Stimulated activated CD4-positive, alpha-beta T cell treated with anti-CD3 and anti-CD28 coated beads, Interleukin-4, amount 100 ng/mL, for 48 hours (primary cell): Measurements from ENCODE around the gene FAM161A.
"Not testable (repeated sequence)": the region's sequence is repeated elsewhere in the genome, so short reads cannot be mapped to it uniquely, and the experiment has no call there.

Source experiments
- DNase-seq, 2 donors: peaks; one replicate each; pipeline ENCODE4 v3.0.0-alpha.2; 2020; ENCODE audit warnings: low read depth in 2 of 2

Gene FAM161A

DNA sequence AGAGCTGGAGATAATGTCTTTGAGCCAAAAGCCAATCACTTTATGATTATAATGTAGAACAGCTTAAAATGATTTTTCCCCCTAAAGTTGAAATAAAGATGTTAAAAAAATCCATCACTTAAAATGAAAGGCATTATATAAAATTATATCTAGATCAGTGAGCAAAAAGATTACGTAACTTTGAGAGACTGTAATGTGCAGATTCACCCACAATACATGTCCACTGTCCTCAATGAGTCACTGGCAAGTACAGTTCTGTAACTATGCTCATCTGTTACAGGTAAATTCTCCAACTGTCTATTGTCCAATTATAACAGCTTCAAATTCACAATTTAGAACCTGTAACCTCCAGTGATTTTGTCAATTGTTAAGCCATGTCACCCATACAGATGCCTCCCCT is 19.0 kb downstream of the FAM161A start:
- DNase-seq = no peak

DNA sequence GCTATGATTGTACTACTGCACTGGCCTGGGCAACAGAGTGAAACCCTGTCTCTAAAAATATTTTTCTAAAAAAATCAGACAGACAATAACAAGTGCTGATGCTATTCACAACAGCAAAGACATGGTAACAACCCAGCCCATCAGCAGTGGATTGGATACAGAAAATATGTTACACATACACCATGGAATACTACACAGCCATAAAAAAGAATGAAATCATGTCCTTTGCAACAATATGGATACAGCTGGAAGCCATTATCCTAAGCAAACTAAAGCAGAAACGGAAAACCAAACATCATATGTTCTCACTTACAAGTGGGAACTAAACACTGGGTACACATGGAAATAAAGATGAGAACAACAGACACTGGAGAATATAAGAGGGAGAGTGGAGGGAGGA is 19.9 kb downstream of the FAM161A start:
- no peak for DNase-seq

DNA sequence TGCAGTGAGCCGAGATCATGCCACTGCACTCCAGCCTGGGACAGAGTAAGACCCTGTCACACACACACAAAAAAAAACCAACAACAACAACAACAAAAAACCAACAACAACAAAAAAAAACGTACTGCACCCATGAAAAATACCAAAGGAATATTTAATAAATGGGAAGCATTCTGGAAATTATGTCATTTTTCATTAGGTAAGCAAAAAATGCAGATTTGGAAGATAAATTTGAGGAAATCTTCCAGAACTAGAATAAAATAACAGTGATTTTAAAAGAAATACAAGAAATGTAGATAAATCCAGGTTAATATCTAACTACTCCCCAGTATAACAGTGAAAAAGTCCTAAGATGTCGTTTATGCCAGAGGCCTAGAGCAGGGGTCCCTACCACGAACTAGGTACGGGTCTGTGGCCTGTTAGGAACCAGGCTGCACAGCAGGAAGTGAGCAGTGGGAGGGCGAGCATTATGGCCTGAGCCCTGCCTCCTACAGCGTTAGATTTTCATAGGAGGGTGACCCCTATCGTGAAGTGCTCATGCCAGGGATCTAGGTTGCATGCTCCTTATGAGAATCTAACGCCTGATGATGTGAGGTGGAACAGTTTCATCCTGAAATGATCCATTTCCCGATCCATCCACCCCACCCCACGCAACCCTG is 21.5 kb downstream of the FAM161A start:
- DNase-seq = no peak

DNA sequence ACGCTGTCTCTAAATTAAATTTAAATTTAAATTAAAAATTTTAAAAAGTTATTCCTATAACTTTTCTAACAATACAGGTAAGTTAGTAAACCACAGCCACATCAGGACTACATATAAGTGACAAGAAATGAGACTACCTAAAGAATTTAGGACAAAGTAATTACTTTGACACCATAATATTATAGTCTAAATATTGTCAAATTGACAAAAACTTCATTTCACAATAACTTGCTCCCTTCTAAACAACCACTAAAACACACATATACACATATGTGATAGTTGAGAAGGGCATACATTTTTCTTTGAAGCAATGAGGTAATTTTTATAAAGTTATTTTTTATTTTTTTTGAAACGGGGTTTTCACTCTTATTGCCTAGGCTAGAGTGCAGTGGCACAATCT is 31.6 kb downstream of the FAM161A start:
- no peak for DNase-seq

DNA sequence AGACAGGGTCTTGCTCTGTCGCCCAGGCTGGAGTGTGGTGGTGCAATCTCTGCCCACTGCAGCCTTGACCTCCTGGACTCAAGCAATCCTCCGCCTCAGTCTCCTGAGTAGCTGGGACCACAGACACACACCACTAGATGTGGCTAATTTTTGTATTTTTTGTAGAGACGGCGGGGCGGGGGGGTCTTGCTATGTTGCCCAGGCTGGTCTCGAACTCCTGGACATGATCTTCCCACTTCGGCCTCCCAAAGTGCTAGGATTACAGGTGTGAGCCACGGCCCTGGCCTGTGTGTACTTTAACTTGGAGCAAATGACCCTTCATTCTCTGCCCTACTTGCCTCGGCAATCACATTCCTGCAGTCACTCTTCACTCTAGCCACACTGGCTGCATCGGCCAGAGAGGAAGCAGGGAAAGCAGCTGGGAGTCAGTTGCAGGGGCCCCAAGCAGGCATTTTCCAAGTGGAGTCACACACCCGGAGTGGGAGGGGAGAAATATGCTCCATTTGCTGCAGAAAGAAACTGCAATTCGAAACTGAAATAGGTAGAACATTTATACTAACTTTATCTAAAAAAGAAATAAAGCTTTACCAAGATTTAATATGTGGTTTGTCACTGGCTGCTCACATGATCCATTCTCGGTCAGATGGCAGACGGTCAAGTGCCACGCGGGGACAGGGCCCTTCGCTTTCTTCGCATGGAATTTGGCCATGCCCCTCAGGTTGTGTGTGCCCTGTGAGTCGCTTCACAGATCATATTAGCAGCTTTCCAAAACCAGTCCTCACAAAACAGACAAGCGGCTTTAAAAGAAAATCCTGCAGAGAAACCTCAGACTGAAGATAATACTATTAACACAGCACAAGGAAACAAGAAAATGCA is 37.1 kb downstream of the FAM161A start:
- DNase-seq = no peak

DNA sequence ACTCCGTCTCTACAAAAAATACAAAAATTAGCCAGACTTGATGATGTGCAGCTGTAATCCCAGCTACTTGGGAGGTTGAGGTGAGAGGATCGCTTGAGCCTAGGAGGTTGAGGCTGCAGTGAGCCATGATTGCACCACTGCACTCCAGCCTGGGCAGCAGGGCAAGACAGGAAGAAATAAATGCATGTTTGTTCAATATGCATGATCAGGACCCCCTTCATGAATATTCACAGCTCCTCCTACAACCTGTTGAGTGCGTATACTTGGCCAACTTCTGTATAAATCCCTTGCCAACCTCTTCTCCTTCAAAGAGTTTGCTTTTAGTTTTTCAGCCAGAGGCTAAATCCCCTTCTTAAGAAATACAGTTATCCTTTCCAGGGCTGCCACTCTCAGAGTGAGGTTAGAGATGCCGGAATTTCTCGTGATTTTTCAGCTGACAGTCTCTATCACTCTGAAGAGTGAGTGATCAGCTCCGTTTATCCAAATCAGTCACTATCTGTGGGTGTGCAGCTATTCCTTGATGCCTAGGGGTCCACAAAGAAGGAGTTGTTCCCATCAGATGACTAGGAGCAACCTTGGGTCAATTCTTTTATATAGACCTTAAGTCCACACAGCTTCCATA is 39.2 kb downstream of the FAM161A start:
- no peak for DNase-seq

DNA sequence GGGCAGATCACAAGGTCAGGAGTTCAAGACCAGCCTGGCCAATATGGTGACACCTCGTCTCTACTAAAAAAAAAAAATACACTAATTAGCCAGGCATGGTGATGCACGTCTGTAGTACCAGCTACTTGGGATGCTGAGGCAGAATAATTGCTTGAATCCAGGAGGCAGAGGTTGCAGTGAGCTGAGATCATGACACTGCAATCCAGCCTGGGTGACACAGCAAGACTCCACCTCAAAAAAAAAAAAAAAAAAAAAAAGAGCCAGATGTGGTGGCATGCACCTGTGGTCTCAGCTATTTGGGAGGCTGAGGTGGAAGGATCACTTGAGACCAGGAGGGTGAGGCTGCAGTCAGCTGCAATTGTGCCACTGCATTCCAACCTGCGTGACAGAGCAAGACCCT is 40.5 kb downstream of the FAM161A start:
- not testable (repeated sequence) for DNase-seq

DNA sequence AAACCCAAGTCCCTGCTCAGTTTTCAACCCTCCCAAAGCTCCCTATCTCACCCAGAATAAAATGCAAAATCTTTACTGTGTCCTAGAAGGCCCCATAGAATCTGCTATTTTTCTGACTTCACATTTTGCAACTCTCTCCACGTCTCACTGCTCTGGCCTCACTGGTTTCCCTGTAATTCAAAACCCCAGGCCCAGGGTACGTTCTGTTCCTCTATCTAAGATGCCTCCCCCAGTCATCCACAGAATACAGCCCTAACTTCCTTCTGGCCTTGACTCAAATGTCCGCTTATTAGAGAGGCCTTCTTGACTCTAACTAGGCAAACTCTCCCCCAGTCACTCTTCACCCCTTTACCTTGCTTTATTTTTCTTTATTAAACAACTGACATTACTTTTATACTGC is 42.0 kb downstream of the FAM161A start:
- DNase-seq = no peak

DNA sequence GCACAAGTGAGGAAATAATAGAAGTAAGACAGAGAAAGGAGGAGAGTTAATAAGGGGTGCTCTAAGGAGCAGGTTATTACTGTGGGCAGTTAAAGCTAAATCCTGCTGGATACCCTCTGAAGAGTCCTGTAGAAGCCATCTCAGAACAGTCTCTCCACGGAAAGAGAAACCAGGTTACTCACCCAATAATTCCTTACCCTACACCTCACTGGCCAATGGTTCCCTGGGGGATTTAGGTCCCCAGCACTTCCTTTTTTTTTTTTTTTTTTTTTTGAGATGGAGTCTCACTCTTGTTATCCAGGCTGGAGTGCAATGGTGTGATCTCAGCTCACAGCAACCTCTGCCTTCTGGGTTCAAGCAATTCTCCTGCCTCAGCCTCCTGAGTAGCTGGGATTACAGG is 43.7 kb downstream of the FAM161A start:
- DNase-seq = not testable (repeated sequence)

DNA sequence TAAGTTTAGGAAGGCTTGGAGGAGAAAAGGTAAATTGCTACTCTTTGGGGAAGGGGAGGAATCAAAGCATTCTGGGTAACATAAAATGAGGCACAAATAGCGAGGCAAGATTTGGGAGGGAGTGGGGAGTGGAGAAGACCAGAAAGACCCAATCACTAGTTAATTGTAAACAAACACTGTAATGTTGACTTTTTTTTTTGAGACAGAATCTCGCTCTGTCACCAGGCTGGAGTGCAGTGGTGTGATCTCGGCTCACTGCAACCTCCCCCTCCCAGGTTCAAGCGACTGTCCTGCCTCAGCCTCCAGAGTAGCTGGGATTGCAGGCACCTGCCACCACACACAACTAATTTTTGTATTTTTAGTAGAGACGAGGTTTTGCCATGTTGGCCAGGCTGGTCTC is 45.2 kb downstream of the FAM161A start:
- DNase-seq = not testable (repeated sequence)

DNA sequence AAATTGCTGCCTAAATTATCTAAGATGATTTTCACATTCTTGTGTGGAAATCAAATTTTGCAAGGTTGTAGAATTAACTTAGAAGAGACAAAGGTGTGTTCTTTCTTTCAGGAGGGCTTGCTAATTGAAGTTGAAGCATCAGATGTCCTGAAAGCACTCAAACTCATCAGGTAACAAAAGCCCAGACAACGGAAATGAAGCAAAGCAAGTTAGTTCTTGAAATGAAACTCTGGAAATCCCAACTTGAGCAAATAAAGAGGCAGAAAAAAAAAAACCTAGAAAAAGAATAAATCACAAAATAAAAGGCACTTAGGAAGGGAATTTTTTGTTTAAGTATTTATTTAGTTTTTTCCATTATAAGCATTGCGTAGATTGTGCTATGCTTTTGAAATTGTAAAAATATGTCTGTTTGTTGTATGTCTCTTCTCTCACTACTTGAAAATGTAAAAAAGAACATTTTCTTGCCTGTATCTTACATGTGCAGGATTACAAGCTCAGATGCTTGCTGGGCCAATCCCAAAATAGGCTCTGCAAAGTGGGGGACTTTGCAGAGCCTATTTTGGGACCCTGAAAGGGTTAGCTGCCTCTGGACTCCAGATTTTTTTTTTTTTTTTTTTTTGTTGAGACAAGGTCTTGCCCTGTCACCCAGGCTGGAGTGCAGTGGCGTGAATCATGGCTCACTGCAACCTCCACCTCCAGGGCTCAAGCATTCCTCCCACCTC is 46.7 kb downstream of the FAM161A start:
- no peak for DNase-seq

DNA sequence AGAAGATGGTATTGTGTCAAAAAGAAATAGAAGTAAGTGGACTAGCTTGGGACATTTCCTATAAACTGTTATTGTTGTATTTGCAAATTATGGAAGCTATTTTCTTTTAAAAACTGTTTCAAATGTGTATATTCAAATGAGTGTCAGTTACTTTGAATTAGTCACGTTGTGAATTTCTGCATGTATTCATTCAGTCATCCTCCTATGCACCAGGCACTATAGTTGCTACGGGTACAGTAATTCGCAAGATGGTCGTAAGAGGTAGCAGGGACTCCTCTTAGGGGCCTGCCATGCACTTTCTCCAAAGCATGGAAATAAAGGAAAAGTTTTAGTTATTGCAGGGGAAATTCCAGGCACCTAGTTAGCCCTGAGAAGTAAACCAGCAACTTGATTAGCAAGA is 51.3 kb downstream of the FAM161A start:
- DNase-seq = no peak

DNA sequence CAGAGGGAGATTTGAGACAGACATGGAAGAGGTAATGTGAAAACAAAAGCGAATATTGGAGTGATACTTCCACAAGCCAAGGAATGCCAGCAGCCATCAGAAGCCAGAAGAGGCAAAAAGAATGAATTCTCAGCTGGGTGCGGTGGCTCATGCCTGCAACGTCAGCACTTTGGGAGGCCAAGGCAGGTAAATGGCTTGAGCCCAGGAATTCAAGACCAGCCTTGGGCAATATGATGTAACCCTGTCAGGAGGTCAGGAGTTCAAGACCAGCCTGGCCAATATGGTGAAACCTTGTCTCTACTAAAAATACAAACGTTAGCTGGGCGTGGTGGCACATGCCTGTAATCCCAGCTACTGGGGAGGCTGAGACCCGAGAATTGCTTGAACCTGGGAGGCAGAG is 54.8 kb downstream of the FAM161A start:
- no peak for DNase-seq

DNA sequence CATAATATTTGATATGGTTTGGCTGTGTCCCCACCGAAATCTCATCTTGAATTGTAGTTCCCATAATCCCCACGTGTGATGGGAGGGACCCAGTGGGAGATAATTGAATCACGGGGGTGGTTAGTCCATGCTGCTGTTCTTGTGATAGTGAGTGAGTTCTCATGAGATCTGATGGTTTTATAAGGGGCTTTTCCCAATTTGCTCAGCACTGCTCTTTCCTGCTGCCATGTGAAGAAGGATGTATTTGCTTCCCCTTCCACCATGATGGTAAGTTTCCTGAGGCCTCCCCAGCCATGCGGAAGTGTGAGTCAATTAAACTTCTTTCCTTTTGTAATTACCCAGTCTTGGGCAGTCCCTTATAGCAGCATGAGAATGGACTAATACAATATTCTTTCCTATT is 56.4 kb downstream of the FAM161A start:
- DNase-seq = not testable (repeated sequence)

DNA sequence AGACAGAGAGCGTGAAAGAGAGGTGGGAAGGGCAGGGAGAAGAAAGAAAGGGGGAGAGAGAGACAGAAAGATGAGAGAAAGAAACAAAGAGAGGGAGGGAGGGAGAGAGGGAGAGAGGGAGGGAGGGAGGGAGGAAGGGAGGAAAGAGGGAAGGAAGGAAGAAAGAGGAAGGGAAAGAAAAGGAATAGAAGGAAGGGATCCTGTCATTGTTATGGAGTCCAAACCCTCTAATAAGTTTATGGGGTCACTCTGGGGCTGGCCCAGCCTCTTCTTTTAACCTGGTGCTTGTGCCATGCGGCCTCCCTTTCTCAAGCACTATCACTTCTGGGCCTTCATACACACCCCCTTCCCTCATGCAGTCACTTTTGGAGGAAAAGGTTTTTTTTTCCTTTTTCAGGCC is 58.5 kb downstream of the FAM161A start:
- DNase-seq = no peak

DNA sequence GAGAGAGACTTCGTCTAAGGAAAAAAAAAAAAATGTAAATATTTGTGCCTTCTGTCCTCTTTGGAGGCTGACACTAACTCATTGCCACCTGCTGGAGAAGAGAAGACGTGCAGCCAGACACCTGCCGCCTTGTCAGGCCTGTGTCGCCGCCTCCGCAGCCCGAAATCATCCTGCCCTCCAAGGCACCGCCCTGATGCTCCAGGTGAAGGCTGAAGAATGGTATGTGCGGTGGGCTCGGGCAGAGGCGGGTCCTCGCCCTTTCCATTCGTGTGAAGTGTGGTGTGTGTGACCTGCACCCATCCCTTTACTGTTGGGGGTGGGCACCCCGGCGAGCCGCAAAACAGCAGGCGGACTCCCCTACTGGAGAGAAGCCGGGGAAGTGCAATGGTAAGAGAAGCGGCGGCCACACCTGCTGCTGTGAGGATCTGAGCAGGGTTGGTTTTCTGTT is 60.4 kb downstream of the FAM161A start:
- DNase-seq = peak; percentile 58 to 75

DNA sequence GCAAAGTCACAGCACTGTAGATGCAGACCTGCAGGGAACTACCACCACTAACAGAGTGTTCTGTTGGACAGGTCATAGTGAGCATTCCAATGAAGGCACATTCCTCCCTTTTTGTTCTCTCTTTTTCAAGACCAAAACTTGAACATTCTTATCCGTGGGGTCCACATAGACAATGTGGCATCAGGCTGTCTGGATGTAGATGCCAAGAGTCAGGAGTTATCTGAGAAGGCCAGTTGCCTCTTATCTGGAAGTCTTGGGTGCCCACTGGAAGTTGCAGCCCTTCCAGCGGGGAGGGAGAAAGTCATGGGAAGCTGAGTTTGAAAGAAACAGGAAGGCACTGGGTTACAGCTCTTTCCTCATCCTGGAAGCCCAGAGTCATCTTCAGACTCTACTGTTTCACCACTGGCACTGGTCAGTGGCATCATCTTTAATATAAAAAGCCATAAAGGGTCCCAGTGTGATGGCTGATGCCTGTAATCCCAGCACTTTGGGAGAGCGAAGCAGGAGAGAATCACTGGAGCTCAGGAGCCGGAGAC is 61.4 kb downstream of the FAM161A start:
- DNase-seq = no peak

DNA sequence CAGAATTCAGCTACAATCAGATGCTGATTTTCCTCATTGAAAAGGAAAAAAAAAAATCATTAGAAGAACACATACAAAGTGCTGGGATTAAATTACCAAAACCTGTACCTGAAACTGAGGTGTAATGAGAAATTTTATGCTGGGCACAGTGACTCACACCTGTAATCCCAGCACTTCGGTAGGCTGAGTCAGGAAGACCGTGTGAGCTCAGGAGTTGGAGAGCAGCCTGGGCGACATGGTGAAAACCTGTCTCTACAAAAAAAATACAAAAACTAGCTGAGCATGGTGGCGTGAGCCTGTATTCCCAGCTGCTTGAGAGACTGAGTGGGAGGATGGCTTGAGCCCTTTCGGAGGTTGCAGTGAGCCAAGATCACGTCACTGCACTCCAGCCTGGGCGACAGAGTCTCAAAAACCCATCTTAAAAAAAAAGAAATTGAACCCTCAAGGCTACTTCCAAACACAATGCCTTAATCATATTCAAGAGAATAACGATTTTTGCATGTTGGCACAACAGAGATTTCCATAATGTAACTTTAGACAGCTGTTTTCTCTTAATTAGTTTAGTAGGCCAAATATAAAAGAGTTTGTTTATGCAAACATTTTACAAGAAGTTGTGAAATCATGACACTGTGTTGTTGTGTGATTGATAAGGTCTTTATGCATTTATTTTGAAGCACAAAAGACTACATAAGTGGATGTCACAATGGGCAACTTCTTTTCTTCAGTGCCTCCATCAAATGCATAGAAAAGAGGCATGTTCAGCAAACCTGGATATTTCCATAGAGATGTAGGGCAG is 63.9 kb downstream of the FAM161A start:
- no peak for DNase-seq

DNA sequence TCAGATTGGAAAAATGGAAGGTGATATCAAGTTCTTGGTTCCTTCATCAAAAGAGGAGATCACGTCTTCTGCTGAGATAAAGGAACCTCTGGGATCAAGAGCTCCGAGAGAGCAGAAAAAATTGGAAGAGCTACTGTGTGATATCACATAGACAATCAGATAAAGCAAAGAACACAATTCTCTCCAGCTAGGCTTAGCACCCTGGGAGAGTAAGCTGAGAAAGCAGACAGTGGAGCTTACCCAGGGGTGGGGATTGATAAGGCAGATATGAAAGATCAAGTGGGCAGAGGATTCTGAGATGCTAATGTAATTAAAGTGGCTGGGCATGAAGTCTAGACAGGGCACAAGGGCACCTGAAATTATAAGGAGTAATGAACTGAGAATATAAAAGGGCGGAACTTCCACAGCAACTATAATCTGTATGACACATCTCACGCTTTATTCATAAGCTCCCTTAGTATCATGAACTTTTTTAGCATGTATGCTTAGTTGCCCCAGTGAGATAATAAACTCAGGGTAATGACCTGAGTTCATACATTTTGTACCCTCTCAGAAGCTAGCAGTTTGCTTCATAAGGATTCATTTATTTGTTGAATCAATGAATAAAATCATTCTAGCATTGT is 65.8 kb downstream of the FAM161A start:
- no peak for DNase-seq

DNA sequence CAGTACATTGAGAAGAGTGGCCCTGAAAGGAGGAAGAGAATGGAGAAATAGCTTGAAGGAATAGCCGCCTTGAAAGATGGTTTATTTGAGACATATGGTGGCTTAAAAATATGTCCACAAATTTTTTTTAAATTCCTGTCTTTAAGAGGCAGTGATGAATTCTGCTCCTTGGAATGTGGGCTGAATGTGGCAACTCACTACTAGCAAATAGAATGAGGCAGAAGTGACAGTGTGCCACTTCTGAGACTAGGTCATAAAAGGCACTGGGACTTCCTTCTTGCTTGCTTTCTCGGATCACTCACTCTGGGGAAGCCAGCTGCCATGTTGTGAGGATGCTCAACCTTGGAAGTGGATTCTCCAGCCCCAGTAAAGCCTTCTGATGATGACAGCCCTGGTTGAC is 67.0 kb downstream of the FAM161A start:
- DNase-seq = no peak

DNA sequence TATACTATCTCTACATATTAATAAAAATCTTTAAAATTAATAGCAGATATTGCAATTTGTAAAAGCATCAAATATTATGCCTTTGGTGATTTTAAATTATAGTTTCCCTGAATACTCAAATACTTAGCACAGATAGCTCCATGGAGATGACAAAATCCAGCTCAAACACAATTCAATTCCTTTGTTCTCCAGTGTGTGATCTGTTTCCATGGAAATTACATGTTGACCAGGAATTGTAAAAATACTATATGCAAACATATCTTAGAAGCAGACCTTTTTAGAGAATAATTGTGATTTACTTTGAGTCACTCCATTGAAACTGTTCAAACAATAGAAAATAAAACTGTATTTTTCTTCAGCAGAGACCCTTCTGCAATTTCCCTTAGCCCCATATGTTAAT is 68.3 kb downstream of the FAM161A start:
- no peak for DNase-seq
